22Rv1 (cell line): Measurements from ENCODE around the gene RABGAP1L.

ENCODE experiments used
- H3K27ac ChIP-seq: fragments of 450-650 bp; 2 replicates; pipeline ENCODE4 v1.5.1; 2017
- ZFX ChIP-seq: fragments of 450-650 bp; IDR thresholded peaks from 2 replicates; pipeline ENCODE4 v1.6.1; 2017; ENCODE audit warnings: antibody characterized with exemption, borderline replicate concordance
- TF ChIP-seq, protein P1 (sequence below): fragments of 450-650 bp; IDR thresholded peaks from 2 replicates; pipeline ENCODE4 v1.5.1; 2017; ENCODE audit warnings: mild to moderate bottlenecking

RABGAP1L gene

GRCh38 chr1:174989536-174990220 lies 830.4 kb downstream of the RABGAP1L start:
- H3K27ac ChIP-seq, result no peak overlapping the region
- no peak for TF ChIP-seq ZFX
- TF ChIP-seq, protein P1, sequence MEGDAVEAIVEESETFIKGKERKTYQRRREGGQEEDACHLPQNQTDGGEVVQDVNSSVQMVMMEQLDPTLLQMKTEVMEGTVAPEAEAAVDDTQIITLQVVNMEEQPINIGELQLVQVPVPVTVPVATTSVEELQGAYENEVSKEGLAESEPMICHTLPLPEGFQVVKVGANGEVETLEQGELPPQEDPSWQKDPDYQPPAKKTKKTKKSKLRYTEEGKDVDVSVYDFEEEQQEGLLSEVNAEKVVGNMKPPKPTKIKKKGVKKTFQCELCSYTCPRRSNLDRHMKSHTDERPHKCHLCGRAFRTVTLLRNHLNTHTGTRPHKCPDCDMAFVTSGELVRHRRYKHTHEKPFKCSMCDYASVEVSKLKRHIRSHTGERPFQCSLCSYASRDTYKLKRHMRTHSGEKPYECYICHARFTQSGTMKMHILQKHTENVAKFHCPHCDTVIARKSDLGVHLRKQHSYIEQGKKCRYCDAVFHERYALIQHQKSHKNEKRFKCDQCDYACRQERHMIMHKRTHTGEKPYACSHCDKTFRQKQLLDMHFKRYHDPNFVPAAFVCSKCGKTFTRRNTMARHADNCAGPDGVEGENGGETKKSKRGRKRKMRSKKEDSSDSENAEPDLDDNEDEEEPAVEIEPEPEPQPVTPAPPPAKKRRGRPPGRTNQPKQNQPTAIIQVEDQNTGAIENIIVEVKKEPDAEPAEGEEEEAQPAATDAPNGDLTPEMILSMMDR, result no peak

GRCh38 chr1:174990382-174990999 lies 831.2 kb downstream of the RABGAP1L start:
- H3K27ac ChIP-seq, result peak overlapping the region; percentile 38

DNA sequence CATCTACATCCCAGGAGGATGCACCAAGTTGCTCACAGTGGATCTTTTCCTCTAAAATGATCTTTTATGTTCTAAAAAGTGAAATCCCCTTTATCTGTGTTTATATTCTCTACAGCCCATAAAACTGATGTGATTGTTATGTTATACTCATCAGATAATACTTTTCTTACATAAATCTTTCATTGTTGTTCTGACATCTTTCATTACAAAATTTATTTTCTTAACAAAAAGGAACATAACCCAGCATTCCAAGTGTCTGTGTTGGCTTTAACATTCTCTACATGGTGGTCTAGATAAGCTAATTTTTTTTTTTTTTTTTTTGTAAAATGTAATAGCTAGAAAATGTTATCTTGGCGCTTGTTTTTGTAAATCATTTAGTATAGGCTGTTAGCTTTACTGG lies 832.2 kb downstream of the RABGAP1L start:
- H3K27ac ChIP-seq, result no peak overlapping the region
- TF ChIP-seq ZFX, result no peak
- TF ChIP-seq, protein P1, result no peak

More at GRCh38 chr1:174990382-174990999, 831.2 kb downstream of the RABGAP1L start:
- TF ChIP-seq ZFX, result no peak
- TF ChIP-seq, protein P1, result no peak

- no peak overlapping the region for H3K27ac ChIP-seq
- TF ChIP-seq, protein P1, result no peak
- no peak for TF ChIP-seq ZFX
Measured at GRCh38 chr1:174995121-174995520, 835.8 kb downstream of the RABGAP1L start.

GRCh38 chr1:174995916-174996315 lies 836.6 kb downstream of the RABGAP1L start:
- no peak overlapping the region for H3K27ac ChIP-seq
- TF ChIP-seq ZFX, result no peak
- TF ChIP-seq, protein P1, result no peak

DNA sequence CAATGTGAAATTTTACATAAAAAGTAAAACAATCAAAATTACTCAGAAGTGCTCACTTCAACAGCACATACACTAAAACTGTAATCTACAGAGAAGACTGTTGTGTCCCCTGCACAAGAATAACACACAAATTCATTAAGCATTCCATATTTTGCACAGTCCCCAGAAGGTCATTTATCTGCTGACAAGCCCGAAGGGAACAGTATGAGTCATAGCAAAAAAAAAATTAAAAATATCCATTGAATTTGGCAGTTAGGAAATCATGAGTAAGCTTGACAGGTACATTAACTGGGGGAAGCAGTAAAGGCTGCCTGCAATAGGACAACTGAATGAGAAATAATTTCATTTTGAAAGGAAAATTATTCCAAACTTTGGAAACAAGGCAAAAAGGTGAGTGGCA lies 837.2 kb downstream of the RABGAP1L start:
- TF ChIP-seq, protein P1, result no peak
- no peak for TF ChIP-seq ZFX
- H3K27ac ChIP-seq, result no peak overlapping the region

DNA sequence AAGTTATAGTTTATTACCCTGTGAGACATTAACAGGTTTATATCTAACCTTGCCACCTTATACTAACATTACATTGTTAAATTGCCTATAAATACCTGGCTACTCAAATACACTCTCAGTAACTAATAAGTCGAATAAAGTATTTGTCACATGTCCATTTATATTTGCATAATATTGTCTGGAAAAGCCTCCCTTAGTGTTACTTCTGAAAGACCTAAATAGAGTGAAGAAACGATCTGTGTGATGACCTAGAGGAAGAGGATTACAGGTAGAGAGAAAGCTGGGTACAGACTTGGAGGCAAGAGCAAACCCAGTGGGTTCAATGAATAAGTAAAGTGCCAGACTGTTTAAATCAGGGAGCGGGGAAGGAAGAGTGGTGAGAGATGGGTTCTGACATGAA lies 837.7 kb downstream of the RABGAP1L start:
- no peak overlapping the region for H3K27ac ChIP-seq
- TF ChIP-seq, protein P1, result no peak
- no peak for TF ChIP-seq ZFX
